GM21390 (cell line): ENCODE measurements around the gene HDAC9.

Experiments used
- ATAC-seq: cut with Tn5 transposase; IDR thresholded peaks from one replicate; pipeline ENCODE4 v1.9.1; 2021; ENCODE audit not compliant: unreplicated experiment

Gene HDAC9

GRCh38 chr7:18828260-18828993, 332.9 kb downstream of the HDAC9 start:
- no peak for ATAC-seq

GRCh38 chr7:18828994-18829857, 333.7 kb downstream of the HDAC9 start:
- no peak for ATAC-seq

- no peak for ATAC-seq
Observed at GRCh38 chr7:18829858-18830285, 334.3 kb downstream of the HDAC9 start.

- no peak for ATAC-seq
Observed at GRCh38 chr7:18831419-18831818, 335.9 kb downstream of the HDAC9 start.

GRCh38 chr7:18831943-18832342, 336.4 kb downstream of the HDAC9 start:
- no peak for ATAC-seq

GRCh38 chr7:18834577-18834976, 339.0 kb downstream of the HDAC9 start:
- no peak for ATAC-seq

GRCh38 chr7:18835001-18835690, 339.6 kb downstream of the HDAC9 start:
- ATAC-seq, result no peak

GRCh38 chr7:18843979-18844378, 348.4 kb downstream of the HDAC9 start:
- no peak for ATAC-seq

- ATAC-seq, result no peak
Observed at GRCh38 chr7:18844735-18845134, 349.2 kb downstream of the HDAC9 start.

- no peak for ATAC-seq
Observed at GRCh38 chr7:18845700-18846099, 350.2 kb downstream of the HDAC9 start.

GRCh38 chr7:18846765-18847215, 351.2 kb downstream of the HDAC9 start:
- ATAC-seq, result no peak

- no peak for ATAC-seq
Observed at GRCh38 chr7:18849130-18849529, 353.6 kb downstream of the HDAC9 start.

GRCh38 chr7:18855796-18856195, 360.2 kb downstream of the HDAC9 start:
- no peak for ATAC-seq

GRCh38 chr7:18858232-18858631, 362.7 kb downstream of the HDAC9 start:
- no peak for ATAC-seq

- ATAC-seq, result no peak
Observed at GRCh38 chr7:18859318-18859717, 363.8 kb downstream of the HDAC9 start.

GRCh38 chr7:18860221-18860620, 364.7 kb downstream of the HDAC9 start:
- no peak for ATAC-seq

- peak; percentile 58 for ATAC-seq
Observed at GRCh38 chr7:18861514-18862118, 366.1 kb downstream of the HDAC9 start.

GRCh38 chr7:18864967-18865366, 369.4 kb downstream of the HDAC9 start:
- no peak for ATAC-seq

GRCh38 chr7:18866359-18867036, 370.9 kb downstream of the HDAC9 start:
- peak; percentile 79 for ATAC-seq

- ATAC-seq, result no peak
Observed at GRCh38 chr7:18872344-18872743, 376.8 kb downstream of the HDAC9 start.
